GM10266 (cell line): ENCODE results near the gene CRACR2A.

Experiments used
- DNase-seq: peaks from one replicate; pipeline ENCODE4 v3.0.0; 2012; ENCODE audit errors: extremely low spot score
- CTCF ChIP-seq: IDR thresholded peaks from 2 replicates; pipeline ENCODE4 v1.5.1; 2012; ENCODE audit warnings: mild to moderate bottlenecking, low read depth; ENCODE audit not compliant: control insufficient read depth, insufficient read depth; ENCODE audit errors: missing control alignments

Gene CRACR2A

GRCh38 chr12:3601461-3602150, 151.3 kb downstream of the CRACR2A start:
- no peak for TF ChIP-seq CTCF
- DNase-seq: no peak

GRCh38 chr12:3600951-3601350, 152.0 kb downstream of the CRACR2A start:
- DNase-seq: no peak
- TF ChIP-seq CTCF: no peak

- DNase-seq: no peak
- TF ChIP-seq CTCF: no peak
Measured at GRCh38 chr12:3600039-3600720, 152.7 kb downstream of the CRACR2A start.

GRCh38 chr12:3598896-3599860, 153.7 kb downstream of the CRACR2A start:
- DNase-seq: no peak
- no peak for TF ChIP-seq CTCF

- no peak for DNase-seq
- TF ChIP-seq CTCF: no peak
Measured at GRCh38 chr12:3597526-3598210, 155.2 kb downstream of the CRACR2A start.

GRCh38 chr12:3596703-3597415, 156.1 kb downstream of the CRACR2A start:
- TF ChIP-seq CTCF: no peak
- no peak for DNase-seq
